Measurements from ENCODE around the gene SBK3. TPM values are rescaled to one million over a fixed set of nuclear protein-coding genes. Genes with fewer than 3 reads are reported as not detected.

Gene SBK3
- total RNA-seq, 1 donor = under 0.01 TPM

DNA sequence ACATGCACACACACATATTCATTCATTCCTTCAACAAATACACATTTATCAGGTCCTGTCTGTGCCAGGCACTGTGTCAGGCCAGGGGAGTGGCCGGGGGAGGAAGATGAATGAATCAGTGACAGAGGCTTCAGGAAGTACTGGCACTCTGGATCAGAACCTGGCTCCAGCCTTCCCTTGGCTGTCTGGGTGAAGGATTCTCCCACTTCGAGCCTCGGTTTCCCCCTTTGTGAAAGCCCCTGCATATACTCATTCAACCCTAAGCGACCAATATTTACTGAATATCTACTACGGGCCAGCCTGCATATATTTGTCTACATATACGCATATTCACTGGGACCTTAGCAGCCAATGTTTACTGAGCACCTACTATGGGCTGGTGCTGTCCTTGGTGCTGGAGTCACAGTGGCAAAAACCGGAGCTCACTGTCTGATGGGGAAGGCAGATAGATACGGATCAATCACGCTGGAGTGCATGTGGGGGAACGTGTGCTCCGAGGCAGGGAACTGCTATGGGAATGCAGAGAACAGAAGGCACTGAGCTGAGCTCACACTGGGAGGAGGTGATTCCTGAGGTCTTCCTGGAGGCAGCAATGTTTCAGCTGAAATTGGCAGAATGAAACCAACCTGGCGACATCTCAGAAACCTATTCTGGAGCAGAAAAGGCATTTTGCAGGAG lies 35.9 kb upstream of the SBK3 start:
- no peak for DNase-seq (ENCODE audit: low read depth)
- peak overlapping the region; percentile 88 for H3K4me3 ChIP-seq (ENCODE audit: low read depth, low read length)
- TF ChIP-seq, protein P1, sequence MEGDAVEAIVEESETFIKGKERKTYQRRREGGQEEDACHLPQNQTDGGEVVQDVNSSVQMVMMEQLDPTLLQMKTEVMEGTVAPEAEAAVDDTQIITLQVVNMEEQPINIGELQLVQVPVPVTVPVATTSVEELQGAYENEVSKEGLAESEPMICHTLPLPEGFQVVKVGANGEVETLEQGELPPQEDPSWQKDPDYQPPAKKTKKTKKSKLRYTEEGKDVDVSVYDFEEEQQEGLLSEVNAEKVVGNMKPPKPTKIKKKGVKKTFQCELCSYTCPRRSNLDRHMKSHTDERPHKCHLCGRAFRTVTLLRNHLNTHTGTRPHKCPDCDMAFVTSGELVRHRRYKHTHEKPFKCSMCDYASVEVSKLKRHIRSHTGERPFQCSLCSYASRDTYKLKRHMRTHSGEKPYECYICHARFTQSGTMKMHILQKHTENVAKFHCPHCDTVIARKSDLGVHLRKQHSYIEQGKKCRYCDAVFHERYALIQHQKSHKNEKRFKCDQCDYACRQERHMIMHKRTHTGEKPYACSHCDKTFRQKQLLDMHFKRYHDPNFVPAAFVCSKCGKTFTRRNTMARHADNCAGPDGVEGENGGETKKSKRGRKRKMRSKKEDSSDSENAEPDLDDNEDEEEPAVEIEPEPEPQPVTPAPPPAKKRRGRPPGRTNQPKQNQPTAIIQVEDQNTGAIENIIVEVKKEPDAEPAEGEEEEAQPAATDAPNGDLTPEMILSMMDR (IDR thresholded peaks at IDR 0.05; ENCODE audit: insufficient read depth, low read depth, low read length) = no peak

DNA sequence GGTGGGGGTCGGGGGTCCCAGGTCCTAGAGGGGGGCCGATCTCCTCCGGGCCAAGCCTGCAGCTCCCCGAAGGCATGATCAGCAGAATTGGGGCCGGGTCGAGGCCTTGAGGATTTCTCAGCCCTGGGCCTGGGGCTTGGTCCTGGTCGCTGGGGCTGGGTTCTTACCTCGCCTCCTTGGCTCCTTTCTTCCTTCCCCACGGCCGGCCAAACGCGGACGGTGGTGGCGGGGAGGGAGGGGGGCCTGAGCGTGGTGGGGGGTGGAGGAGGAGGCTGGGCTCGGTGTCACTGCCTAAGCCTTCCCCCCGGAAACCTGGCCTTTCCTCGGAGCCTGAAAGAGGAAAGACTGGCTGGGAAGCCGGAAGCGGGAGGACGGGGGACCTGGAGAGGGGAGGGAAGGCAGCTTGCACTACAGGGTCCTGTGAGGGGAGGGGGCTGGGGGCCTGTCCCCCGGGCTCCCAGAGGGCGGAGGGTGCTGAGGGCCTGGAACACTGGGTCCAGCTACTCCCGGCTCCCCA lies 35.3 kb upstream of the SBK3 start, which contains the start of gene ZNF579:
TSS of gene ZNF579 (minus strand) at position 221 of the 517 bp plus-strand sequence. CDS start 1,209 bp downstream, outside the sequence.
- H3K4me3 ChIP-seq (ENCODE audit: low read depth, low read length) = peak within 1 kb of the TSS; percentile 88
- TF ChIP-seq, protein P1 (IDR thresholded peaks at IDR 0.05; ENCODE audit: insufficient read depth, low read depth, low read length) = no peak
- DNase-seq (ENCODE audit: low read depth) = peak; percentile 86

GRCh38 chr19:55579766-55580621 lies 34.7 kb upstream of the SBK3 start:
- peak overlapping the region; percentile 88 for H3K4me3 ChIP-seq (ENCODE audit: low read depth, low read length)
- peak; percentile 43 for DNase-seq (ENCODE audit: low read depth)
- TF ChIP-seq, protein P1 (IDR thresholded peaks at IDR 0.05; ENCODE audit: insufficient read depth, low read depth, low read length) = no peak

GRCh38 chr19:55578761-55579747 lies 33.7 kb upstream of the SBK3 start:
- TF ChIP-seq, protein P1 (IDR thresholded peaks at IDR 0.05; ENCODE audit: insufficient read depth, low read depth, low read length) = no peak
- DNase-seq (ENCODE audit: low read depth) = no peak
- peak overlapping the region; percentile 88 for H3K4me3 ChIP-seq (ENCODE audit: low read depth, low read length)

DNA sequence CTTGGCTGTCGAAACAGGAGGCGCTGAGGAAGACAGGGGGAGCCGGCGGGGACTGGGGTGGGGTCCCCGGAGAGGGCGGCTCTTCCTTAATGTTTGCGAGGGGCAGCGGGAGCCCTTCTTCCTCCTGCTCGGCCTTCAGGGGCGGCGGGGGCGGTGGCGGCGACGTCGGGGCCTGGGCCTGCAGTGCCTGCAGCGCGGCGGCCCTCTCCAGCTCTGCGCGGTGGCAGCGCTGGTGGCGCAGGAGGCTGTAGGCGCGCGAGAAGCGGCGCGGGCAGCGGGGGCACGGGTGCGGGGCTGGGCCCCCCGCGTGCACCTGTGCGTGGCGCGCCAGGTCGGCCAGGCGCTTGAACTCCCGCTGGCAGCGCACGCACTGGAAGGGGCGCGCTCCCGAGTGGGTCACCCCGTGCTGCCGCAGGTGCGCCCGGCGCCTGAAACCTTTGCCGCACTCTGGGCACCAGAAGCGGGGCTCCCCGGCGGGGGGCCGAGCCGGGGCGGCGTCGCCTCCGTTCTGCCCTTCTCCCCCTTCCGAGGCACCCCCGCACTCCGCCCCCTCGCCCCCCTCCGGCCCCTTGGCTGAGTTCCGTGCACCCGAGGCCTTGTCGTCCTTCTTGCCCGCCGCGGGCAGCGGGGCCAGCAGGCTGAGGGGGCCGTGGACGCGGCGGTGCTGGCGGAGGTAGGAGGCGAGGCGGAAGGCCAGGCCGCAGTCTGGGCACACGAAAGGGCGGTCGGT lies 32.9 kb upstream of the SBK3 start:
- TF ChIP-seq, protein P1 (IDR thresholded peaks at IDR 0.05; ENCODE audit: insufficient read depth, low read depth, low read length) = no peak
- no peak for DNase-seq (ENCODE audit: low read depth)

More for the DNA sequence above, 32.9 kb upstream of the SBK3 start:
- H3K4me3 ChIP-seq (ENCODE audit: low read depth, low read length) = no peak overlapping the region

Data from fibroblast of villous mesenchyme (primary cell).